Amniotic stem cell (primary cell): ENCODE results near the gene TSPAN16.
"Not testable (repeated sequence)": the region's sequence is repeated elsewhere in the genome, so short reads cannot be mapped to it uniquely, and the experiment has no call there.

Source experiments
- DNase-seq: peaks from one replicate; lab custom pipeline; 2025; lab: John Stamatoyannopoulos, UW

Gene TSPAN16

DNA sequence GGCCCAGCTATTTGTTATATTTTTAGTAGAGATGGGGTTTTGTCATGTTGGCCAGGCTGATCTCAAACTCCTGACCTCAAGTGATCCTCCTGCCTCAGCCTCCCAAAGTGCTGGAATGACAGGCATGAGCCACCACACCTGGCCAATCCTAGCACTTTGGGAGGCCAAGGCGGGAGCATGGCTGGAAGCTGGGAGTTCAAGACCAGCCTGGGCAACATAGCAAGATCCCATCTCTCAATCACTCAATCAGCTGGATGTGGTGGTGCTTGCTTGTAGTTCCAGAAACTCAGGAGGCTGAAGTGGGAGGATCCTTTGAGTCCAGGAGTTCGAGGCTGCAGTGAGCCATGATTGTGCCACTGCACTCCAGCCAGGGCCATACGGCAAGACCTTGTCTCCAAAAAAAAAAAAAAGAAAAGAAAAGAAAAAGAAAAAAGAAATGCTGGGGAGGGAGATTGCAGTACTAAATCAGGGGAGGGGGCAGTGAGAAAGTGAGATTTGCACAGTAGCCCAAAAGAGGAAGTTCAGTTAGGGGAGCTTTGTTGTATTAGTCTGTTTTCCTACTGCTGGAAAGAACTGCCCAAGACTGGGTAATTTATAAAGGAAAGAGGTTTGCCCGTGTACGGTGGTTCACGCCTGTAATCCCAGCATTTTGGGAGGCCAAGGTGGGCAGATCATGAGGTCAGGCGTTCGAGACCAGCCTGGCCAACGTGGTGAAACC, 24.5 kb downstream of the TSPAN16 start:
- DNase-seq: not testable (repeated sequence)

DNA sequence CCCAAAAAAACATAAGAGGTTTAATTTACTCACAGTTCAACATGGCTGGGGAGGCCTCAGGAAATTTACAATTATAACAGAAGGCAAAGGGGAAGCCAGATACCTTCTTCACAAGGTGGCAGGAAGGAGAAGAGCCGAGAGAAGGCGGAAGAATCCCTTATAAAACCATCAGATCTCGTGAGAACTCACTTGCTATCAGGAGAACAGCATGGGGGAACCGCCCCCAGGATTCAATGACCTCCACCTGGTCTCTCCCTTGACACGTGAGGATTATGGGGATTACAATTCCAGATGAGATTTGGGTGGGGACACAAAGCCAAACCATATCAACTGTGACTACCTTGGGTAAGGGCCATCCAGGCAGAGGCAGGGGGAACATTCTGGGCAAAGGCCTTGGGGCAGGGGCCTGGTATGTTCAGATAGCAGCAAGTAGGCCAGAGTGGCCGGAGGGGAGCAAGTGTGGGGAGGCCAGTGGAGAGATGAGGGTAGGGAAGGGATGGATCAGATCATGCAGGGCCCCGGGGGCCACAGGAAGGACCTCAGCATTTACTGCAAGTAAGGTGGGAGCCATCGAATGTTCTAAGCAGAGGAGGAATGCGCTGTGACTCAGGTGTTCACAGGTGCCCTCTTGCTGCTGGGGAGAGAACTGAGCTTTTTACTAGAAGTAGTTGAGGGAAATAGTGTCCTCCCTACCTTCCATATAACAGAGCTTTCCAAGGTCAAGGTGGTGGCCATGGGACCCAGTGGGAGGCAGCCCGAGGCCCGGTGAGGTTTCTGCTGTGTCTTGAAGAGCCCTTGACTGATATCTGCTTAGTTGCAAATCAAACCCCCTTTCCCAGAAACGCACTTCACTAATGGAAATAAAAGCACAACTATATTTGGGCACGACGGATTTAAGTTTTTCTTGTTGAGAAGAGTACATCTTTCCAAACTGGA, 25.5 kb downstream of the TSPAN16 start:
- DNase-seq: no peak

DNA sequence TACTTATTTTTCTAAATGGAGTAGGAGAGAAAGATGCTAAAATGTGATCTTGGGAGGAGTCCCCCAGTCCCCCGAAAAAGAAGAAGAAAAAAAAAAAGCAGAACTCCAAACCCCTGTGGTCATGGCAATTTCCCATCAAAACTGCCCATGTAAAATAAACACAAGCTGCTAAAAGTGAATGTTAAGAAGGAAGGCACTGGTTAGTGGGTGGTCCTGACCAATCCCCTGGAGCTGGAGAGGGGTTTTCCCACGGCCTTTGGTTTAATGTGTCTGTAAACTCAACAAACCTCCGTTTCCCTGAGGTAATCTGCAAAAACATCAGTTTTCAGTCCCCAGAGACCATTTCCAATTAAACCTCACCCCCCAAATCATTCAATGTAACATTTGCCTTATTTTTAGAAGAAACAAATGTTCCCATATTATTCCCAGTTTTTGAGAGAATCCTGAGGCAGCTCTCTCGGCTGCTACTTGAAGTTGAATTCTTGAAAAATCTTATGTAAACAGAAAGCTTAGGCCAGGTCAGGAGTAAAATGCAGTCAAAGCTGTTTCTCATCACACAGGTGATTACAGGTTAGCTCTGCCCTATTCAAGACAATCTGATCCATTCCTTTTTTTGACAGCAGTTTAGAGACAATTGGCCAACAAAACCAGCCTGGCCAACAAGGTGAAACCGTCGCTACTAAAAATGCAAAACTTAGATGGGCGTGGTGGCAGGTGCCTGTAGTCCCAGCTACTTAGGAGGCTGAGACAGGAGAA, 26.5 kb downstream of the TSPAN16 start:
- no peak for DNase-seq

DNA sequence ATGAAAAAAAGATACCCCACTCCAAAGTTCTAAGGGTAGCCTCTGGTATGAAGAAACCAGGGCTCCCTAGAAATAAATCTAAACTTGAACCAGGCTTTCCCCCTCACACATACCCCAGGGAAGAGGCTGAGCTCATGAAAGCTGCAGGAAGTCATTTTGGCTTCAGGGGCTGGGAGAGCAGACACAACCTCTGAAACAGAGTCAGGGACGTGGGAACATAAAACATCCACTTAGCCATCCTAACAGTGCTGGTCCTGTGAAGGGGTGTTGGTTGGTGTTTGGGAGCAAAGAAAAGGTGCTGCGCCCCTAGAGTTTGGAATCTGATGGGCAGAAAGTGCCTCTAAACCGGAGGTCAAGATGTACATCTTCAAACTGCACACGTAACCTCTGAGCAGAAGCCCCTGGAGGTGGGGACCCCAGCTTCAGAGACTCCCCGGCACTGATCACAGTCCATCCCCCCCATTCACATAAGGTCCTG, 27.7 kb downstream of the TSPAN16 start:
- DNase-seq: no peak

DNA sequence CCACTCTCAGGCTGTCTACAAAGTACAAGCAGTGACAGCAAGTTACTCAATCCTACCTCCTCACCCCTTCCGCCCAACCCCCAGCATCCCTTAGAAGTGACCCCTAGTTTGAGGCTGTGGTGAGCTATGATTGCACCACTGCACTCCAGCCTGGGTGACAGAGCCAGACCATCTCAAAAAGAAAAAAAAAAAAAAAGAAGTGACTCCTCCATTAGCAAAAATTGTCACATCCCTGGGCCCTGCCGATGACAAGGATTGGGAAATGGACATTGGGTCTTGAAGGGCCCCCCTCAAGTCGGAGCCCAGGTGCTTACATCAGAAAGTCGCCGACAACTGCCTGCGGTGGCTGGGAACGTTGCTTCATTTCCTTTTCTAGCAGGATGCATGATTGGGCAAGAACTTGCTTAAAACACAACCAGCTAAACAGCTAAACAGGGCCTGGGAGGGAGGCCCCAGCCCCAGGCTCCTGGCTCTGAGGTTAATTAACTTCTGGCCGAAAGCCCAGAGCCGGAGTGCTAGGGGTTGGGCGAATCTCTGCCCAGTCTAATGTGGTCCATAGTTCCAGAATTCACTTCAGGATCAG, 28.2 kb downstream of the TSPAN16 start:
- DNase-seq: peak; percentile 83

DNA sequence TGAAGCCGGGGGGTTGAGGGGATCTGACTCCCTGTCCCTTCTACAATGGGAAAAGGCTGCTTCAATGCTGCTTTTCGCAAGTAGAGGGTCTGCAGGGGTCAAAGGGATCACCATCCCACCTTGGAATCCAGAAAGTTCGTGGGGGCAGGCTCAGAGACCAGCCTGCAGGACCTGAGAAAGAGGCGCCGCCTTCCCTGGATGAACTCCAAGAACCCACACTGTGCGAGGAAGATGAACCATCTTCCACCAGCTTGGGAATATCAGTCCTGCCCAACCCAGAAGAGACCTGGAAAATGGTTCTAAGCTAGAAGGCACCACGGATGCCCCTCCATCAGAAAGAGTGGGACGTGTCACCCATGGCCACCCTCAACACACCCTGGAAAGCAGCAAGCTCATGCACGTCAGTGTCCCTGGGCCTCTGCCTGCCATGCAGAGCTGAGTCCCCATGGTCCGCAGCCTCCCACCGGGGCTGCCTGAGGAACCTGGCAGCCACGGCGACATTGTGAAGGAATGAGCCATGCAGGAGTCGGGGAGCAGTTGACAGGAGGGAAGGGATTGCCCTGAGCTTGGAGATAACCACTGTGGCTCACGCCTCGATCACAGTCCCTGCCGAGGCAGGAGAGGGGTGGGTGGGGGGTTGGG, 28.9 kb downstream of the TSPAN16 start:
- DNase-seq: no peak

DNA sequence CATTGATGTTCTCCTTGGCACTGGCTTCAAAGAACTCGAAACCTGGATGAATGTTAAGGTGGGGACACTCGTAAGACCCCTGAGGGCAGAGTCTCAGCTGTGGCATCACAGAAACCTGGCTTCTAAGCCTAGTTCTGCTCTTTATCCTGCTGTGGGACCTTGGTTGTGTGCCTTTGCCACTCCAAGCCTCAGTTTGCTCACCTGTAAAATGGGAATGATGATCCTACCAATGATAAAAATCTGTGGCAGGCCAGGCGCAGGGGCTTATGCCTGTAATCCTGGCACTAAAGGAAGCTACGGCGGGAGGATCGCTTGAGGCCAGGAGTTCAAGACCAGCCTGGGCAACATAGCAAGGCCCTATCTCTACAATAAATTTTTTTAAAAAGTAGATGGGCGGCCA, 29.6 kb downstream of the TSPAN16 start:
- DNase-seq: no peak

DNA sequence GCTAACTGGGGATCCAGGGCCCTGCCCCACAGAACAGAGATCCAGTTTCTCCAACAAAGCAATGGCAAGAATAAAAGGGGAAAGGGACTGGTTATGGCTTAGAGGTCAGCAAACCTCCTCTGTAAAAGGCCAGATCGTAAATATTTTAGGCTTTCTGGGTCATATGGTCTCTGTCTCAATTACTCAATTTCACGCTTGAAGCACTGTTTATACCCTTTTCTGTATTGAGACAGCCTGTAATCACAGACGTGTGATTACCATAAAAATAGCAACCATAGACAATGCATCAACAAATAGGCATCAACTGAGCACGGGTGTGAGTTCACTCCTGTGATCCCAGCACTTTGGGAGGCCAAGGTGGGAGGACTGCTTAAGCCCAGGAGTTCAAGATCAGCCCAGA, 34.2 kb downstream of the TSPAN16 start:
- no peak for DNase-seq

DNA sequence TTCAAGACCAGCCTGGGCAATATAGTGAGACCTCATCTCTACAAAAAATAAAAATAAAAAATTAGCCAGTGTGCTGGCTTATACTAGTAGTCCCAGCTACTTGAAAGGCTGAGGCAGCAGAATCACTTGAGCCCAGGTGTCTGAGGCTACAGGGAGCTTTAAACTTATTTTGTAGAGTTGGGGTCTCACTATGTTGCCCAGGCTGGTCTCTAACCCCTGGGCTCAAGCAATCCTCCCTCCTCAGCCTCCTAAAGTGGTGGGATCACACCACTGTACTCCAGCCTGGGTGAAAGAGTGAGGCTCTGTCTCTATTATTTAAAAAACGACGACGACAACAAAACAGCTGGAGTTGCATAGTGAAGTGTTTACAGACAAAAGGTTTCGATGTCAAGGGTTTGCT, 35.5 kb downstream of the TSPAN16 start:
- no peak for DNase-seq

DNA sequence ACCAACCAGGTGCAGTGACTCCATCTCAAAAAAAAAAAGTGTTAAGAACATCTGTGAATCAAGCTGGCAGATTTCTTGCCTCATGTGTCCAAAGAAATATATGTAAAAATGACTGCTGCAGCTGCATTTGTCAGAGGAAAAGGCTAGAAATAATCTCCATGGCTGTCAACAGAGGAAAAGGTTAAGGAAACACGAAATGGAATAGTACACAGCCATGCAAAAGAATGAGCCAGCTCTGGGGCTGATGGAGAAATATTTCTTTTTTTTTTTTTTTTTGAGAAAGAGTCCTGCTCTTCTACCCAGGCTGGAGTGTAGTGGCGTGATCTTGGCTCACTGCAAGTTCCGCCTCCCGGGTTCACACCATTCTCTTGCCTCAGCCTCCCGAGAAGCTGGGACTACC, 36.9 kb downstream of the TSPAN16 start:
- DNase-seq: no peak

DNA sequence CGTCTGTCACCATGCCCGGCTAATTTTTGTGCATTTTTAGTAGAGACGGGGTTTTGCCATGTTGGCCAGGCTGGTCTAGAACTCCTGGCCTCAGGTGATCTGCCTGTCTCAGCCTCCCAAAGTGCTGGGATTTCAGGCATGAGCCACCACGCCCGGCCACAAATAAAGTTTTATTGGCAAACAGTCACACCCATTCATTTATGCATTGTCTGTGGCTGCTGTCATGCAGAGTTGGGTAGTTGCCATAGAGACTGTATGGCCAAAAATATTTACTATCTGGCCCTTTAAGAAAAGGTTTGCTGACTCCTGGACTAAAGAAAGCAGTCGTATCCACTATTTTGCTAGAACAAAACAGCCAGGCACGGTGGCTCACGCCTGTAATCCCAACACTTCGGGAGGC, 37.9 kb downstream of the TSPAN16 start:
- not testable (repeated sequence) for DNase-seq

DNA sequence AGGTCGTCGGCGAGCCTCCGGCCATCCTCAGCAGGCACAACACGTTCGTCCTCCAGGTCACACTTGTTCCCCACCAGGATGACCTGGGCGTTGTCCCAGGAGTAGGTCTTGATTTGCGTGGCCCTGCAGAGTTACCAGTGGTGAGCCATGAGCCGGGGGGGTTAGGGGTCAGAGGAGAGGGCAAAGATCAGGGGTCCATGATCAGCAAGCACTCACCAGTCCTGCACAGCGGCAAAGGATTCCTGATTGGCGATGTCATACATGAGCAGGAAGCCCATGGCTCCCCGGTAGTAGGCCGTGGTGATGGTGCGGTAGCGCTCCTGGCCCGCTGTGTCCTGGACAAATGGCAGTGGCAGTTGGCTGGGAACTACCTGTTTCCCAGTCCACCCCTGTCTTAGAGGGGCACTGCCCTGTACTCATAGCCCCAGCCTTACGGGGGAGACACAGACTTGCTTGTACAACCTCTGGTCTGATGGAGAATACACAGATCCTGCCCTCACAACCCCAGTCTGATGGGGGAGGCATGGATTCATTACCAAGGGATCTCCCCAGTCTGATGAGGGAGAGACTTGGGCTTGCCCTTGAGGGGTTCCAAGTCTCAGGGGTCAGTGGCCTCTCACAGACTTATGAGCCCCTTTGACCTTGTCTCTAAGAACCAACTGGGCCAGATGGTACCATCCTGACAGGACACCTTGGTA, 39.6 kb downstream of the TSPAN16 start:
- no peak for DNase-seq

DNA sequence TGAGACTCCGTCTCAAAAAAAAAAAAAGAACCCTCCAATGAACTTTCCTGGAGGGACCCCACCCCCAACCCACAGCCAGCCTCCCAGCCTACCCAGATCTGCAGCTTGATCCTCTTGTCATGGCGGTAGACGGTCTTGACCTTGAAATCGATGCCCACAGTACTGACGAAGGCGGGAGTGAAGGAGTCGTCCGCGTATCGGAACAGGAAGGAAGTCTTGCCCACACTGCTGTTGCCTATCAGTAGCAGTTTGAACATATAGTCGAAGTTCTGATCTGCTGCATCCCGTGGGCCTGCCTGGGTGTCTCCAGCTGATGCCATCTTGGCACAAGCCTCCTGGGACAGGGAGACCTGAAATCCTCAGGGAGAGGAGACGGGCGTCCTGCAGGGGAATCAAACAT, 41.1 kb downstream of the TSPAN16 start:
- DNase-seq: no peak

DNA sequence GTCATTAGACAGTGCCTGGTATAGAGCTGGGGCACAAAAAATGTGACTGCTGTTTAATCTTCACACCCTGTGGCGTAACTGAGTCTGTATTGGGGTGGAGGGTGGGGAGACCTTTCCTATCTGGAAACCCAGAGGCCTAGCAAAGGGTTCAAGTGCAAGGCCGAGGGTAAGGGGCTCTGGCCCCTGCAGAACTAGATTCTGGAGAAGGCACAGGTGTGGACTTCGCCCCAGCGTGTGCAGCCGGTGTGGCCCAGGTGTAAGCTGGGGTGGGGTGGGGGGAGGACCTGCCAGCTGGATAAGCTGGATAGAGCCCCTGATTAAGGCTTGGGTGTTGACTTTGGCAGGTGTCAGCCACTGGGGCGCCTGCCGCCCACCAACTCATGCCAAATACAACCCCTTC, 42.2 kb downstream of the TSPAN16 start:
- DNase-seq: no peak

DNA sequence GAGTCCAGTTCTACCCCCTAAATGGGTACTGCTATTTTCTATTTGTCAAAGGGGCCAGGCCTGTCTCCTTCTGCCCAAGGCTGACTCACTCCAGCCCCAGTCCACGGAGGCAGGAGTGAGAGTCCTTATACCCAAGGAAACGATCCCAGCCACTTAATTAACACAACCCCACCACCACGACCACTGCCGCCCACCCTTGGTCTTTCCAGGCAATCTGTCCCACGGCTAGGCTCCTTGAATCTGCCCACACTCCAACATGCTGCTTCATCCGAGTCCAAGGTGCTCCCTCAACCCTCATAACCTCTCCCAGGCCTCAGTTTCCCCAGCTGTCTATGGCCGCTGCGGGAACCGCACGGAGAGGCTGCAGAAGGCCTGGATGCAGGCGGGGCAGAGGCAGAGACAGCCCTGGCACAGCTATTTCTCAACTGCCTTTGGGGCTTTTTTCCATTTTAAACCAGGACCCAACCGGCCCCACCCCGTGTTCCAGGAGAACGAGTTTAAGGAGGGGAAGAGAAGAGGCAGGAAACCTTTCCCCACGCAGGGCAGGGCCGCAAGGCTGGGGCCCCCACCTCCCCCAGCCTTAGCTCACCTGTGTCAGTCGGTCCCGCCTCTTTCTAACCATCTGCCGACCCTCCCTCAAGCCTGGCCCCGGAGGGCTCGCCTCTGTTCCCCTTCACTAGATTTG, 42.8 kb downstream of the TSPAN16 start:
- no peak for DNase-seq

DNA sequence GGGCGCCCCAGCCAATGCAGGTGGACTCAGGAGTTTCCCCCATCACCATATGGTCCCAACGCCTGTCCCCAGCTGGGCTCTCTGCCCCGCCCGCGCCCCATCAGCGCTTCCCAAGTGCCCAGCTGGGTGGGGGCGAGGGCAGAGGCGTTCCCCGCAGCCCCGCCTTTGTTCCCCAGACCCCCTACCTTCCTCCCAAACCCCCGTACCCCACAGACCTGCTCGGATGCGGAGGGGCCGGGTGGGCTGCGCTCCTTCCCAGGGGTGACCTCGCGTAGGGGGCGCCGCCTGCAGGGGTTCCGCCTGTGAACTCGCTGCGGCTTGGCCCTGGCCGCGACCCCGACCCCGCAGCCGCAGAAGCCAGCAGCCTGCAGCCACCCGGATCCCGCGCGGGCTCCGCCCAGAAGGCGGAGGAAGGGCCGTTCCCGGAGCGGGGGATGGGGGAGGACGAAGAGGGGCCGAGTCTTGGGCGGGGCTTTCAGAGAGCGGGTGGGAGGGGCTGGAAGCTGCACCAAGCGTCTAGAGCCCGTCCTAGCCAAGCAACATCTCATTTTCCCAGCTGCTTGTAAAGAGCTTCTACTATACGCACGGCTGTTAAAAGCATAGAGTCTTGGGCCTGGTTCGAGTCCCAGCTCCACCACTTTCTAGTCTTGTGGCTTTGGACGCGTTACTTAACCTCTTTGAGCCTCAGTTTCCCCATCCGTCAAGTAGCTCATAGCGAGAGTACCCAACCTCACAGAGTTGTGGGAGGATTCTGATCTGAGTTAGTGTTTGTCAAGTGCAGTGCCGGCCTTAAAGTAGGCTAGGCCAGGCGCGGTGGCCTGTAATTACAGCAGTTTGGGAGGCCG, 43.5 kb downstream of the TSPAN16 start, which contains the start of gene RAB3D:
TSS of gene RAB3D (minus strand) at position 404 of the 845 bp plus-strand sequence. CDS start 2,258 bp downstream, outside the sequence.
- DNase-seq: peak; percentile 40

DNA sequence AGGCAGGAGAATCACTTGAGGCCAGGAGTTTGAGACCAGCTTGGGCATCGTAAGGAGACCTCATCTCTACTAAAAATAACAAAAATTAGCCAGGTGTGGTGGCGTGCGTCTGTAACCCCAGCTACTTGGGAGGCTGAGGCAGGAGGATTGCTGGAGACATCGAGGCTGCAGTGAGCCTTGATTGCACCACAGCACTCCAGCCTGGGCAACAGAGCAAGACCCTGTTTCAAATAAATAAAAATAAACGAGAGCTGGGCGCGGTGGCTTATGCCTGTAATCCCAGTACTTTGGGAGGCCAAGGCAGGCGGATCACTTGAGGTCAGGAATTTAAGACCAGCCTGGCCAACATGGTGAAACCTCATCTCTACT, 44.1 kb downstream of the TSPAN16 start:
- not testable (repeated sequence) for DNase-seq

DNA sequence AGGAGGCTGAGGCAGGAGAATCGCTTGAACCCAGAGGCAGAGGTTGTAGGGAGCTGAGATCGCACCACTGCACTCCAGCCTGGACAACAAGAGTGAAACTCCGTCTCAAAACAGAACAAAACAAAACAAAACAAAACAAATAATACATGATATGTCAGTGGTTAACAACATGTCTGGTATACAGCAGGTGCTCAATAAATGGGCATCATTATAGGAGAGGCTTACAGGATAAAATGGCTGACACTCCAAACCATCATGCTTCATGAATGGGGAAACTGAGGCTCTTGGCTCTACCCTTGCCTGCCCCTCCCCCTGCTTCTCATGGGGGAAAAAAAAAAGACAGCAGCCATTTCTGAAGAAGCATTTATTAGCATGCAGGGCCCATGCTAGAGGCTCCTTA, 46.5 kb downstream of the TSPAN16 start:
- DNase-seq: no peak

DNA sequence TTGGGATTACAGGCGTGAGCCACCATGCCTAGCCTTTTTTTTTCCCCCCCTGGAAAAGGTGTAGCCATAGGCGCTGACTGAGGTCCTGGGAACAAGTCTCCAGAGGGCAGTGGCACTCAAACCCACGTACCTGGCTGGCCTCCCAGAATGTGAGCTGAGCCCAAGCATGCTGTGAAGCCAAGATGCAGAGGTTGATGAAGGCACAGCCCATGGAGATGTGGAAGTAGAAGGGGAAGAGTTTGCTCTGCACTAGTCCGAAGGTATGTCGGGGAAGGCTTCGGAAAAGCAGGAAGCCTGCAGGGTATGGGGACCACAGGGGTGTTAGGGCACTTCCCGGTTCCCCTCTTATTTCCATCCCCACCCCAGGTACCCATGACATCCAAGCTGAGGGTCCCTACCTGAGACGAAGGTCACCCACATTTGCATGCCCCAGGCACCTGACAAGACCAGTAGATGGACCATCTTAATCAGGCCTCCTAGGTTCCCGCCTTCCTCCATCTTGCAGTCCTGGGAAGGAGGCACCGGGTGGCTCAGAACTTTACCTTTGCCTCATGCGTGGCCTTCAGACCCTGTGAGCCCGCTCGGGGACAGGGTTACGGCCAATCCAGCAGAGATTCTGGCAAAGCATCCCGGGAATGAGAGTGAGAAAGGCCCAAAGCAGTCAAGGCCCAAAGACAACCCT, 49.3 kb downstream of the TSPAN16 start:
- DNase-seq: no peak
